GM21423 (cell line): ENCODE measurements around the gene C1QTNF5.

Source experiments
- ATAC-seq: cut with Tn5 transposase; IDR thresholded peaks from one replicate; pipeline ENCODE4 v1.9.1; 2021; ENCODE audit warnings: mild to moderate bottlenecking, moderate library complexity; ENCODE audit not compliant: unreplicated experiment

Gene C1QTNF5

DNA sequence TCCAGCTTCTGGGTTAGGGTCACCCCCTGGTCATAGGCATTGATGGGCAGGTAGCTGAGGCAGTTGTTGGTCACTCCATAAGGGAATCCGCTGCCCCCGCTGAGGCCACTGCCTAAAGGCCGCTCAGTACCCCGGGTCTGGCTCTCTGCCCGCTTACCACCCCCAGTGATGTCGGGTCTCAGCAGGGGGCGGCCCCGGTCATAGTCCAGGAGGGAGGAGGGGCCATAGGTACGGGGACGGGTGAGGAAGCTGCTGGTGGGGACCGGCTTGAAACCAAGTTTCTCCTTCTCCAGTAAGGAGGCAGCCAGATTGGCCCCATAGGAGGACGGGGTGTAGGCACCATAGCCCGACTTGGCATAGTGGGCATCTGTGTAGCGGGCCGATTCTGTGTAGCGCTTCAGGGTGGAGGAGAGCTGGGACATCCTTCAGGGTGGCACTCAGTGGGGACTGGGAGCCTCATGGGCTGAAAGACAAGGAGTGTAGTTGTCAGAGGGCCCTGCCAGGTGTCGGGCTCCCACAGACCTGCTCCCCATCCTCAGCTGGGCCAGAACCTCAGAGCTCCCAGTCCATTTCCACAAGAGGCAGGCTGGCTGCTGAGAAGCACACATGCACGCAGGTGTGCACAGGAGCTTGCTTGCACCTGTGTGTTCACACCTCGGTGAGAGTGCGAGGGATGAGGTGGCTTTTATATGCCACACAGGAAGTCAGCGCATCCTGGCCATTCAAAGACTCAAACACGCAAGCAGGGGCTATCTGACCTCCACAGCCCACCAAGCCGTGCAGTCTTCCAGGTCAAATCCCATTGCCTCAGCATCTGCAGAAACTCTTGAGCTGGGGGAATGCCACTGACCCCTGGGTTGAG, 32.6 kb upstream of the C1QTNF5 start:
- no peak for ATAC-seq

GRCh38 chr11:119372260-119373058, 31.8 kb upstream of the C1QTNF5 start:
- ATAC-seq = no peak

DNA sequence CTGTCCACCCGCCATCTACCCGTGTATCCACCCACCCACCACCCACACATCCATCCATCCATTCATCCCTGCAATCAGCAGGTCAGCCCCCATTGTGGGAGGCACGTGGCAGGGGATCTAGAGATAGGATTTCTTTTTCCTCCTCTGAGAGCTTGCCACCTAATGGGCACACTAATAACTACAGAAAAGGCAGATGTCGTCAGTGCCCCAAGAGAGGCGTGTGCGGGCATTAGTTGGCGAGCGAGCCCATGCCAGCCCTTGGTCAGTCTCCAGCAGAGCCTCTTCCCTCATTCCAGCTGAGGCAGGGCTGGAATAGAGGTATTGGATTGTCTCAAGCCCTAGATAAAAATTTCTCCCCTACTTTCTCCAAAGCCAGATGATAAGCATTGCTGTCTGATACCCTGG, 31.1 kb upstream of the C1QTNF5 start:
- no peak for ATAC-seq

- no peak for ATAC-seq
These were observed 30.5 kb upstream of the C1QTNF5 start for GRCh38 chr11:119371067-119371601.

- no peak for ATAC-seq
These were observed 29.9 kb upstream of the C1QTNF5 start for GRCh38 chr11:119370486-119371046.

GRCh38 chr11:119369132-119369925, 28.6 kb upstream of the C1QTNF5 start:
- no peak for ATAC-seq

DNA sequence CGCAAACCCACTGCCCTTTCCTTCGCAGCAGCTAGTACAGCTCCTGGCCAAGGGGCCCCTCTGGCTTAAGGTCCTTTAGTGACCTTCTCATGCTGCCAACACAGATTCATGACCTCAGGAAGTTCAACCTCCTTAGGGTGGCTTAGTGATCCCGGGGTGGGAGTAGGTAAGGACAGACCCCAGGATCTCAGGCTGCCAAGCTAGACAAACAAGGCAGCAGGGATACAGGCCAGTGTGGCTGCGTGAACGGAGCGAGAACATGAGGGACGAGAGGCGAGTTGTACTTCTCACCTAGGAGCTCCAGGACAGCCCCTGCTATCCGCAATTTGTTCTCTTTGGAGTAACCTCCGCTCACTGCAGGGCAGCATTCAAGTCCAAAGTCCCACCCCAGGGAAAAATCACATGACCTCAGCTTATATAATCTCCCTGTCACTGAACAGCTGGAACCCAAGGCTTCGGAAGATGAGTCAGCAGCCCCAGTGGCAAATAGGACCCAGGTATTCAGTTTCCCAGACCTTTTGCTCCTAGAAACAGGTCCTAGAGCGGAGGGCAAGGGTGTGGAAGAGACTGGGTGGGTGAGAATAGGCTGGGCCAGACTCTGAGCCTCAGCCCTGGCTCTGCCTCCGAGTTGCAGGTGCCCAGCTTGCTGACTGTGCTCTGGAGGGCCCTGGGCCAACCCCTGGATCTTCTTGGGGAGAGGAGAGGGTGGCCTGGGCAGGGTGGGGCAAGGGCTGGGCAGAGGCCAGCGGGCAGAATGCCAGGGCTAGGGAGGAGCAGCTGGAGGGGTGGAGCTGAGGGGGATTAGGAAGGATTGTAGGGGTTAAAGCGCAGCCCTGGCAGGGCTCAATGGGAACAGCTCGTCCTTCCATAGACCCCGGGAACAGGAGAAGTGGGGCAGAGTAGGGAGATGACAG, 27.7 kb upstream of the C1QTNF5 start:
- ATAC-seq = no peak

- ATAC-seq = no peak
These were observed 27.0 kb upstream of the C1QTNF5 start for GRCh38 chr11:119367661-119368120.

DNA sequence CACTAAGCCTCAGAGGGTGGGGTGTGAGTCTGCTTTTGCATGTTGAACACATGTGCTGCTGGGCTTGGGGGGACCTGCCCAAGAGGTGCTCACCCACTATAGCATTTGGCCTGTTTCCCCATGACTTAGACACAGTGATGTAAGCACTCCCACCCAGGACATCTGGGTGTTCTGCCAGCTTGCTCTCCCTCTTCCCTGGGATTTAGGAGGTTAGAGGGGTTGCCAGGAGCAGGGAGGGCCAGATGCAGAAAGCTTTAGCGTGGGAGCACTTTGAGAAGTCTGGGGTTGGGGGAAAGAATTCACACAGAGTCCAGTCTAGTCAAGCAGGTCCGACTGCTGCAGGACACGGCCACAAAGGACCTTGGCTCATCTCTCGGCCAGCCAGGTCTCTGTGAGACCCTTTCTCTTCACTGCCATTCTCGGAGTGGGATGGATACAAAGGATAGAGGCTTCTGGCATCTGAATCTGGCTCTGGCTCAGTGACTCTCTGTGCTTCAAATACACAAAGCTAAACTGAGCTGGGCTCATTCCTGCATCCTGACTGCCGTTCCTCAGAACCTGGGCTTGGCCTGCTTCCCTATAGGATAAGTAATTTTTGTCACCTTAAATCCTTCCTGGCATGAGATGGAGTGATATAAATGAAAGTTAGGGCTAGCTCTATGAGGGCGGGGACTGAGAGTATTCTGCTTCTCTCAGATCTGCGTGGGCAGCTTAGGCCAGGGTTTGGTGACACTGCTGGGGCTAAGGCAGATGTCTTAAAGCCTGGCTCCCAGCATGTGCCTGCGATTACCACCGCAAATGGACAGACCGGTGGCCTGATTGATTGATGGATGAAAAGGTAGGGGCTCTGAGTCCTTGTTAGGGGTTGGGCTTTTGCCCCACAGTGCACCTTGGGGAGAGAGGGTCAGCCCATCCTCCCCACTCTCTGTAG, 26.3 kb upstream of the C1QTNF5 start:
- ATAC-seq = no peak

- ATAC-seq = no peak
These were observed 24.4 kb upstream of the C1QTNF5 start for GRCh38 chr11:119365071-119365591.

GRCh38 chr11:119363851-119364590, 23.3 kb upstream of the C1QTNF5 start:
- no peak for ATAC-seq

- ATAC-seq = no peak
These were observed 22.6 kb upstream of the C1QTNF5 start for GRCh38 chr11:119363081-119363850.

DNA sequence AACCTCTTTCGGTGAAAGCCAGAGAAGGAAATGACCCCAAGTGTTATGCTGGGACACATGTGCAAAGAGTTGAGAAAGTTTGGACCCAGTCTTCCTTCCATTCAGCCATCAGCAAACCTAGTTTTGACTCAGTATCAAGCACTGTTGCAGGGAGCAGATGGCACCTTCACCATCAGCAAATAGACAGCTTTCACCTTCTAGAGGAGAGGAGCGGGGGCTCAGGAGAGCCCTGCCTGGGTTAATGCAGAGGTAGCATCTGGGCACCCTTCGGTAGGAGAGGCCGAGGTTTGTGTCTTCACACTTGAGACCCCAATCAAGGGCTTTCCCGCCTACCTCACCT, 22.0 kb upstream of the C1QTNF5 start:
- ATAC-seq = no peak

DNA sequence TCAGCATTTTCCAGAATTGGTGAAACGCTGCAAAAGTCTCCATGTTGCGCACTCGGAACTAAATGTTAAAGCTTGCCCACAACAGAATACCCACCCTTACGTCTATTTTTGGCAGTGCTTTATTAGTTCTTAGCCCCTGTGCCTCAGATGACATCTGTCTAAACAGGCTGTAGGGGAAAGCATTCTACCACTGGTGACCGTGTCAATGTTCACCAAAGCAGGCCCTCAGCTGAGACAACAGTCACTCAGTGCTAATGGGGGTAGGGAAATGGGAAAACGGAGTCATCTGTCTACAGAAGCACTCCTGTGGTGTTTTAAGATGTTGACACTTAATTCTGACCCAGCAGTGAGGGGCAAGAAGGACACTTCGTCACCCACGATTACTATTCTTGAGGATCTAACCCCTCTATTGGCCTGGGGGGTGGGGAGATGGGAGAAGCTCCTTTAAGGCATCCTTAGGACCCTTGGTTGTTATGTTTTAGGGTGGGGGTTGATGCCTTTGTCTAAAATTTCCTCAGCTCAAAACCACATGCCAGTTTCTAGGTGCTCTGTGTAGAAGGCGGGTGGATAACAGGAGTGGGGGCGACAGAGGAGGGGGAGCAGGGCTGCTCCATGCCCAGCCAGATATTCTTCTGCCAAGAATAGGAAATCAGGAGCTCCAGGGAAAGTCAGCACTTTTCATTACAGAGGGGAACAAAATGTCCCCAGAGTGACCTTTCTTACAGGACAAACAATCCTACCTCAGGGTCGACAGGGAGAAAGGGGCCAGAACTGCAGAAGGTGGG, 21.4 kb upstream of the C1QTNF5 start:
- ATAC-seq = no peak

DNA sequence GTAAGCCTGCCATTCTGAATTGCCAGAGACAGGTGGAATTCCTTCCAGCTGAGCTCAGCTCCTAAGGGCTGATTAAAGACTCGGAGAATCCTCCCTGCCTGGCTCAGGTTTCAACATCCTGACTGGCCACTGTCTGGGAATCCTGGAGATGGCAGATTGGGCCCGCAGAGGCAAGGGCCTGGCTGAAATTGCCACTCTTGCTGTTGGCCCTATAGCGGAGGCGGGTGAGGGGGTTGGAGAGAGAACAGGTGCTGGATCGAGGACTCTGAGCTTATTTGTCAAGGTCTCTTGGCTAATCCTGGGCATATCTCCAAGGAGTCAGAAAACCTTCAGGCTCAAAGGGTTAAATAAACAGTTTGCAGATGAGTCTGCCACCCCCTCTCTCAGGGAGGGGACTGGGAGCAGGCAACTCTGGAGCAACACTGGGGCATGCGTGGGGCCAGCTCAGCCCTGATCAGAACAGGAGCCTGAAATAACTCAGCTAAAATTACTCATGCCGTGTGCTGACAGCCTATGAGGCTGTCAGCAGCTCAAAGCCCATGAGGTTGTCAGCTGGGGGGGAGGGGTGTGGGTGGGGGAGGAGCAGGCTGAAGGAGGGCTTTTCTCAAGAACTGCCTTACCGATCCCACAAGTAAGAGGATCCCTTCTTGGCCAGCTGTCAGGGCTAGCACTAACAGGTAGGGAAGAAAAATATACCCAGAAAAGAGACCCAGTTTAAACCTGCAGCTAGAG, 20.5 kb upstream of the C1QTNF5 start:
- no peak for ATAC-seq
